GM12878 (cell line): ENCODE results near the gene IFNL3. TPM values are rescaled to one million over a fixed set of nuclear protein-coding genes. Genes with fewer than 3 reads are reported as not detected.

ENCODE experiments used
- ATAC-seq: fragments of 200-7000 bp; cut with Tn5 transposase; 3 replicates; pipeline ENCODE4 v1.9.1; 2020; ENCODE audit warnings: mild to moderate bottlenecking, moderate library complexity
- BruUV-seq: library from RNA; stranded (reverse); fragments of 400-500 nt; replicated peaks from 2 replicates; lab custom pipeline; 2021; lab: Mats Ljungman, UMichigan
- CTCF ChIA-PET: fragments of 300-600 bp; sonication (Branson Sonifier 250); formaldehyde crosslinking; extraction: SDS; loops from one replicate; lab custom pipeline; 2021; ENCODE audit warnings: inconsistent platforms; lab: Yijun Ruan, JAX
- POLR2A ChIA-PET: fragments of 350-600 bp; formaldehyde crosslinking; extraction: SDS; loops from one replicate; lab custom pipeline; 2021; ENCODE audit warnings: inconsistent platforms; lab: Charles Lee
- RAD21 ChIA-PET: fragments of 300-600 bp; sonication (Branson Sonifier 250); formaldehyde crosslinking; loops from one replicate; lab custom pipeline; 2023; ENCODE audit warnings: antibody characterized with exemption; ENCODE audit not compliant: unreplicated experiment; lab: Charles Lee
- SMC1A ChIA-PET: fragments of 300-600 bp; sonication (Branson Sonifier 250); formaldehyde crosslinking; loops from one replicate; lab custom pipeline; 2023; ENCODE audit not compliant: unreplicated experiment, uncharacterized antibody; lab: Charles Lee
- DNase-seq: peaks from one replicate; pipeline ENCODE4 v3.0.0-alpha.2; 2011; ENCODE audit warnings: low read depth, low spot score
- FAIRE-seq: peaks from 3 replicates; lab custom pipeline; 2011; peaks lifted over from hg19 to GRCh38; lab: Jason Lieb, UNC
- H2AFZ ChIP-seq: 2 replicates; pipeline ENCODE4 v1.6.0; 2011; ENCODE audit warnings: low read depth, low read length, control low read depth; ENCODE audit not compliant: control insufficient read depth
- H3K27ac ChIP-seq: 2 replicates; pipeline ENCODE4 v1.5.1; 2011; ENCODE audit warnings: control low read depth; ENCODE audit not compliant: control insufficient read depth, insufficient read depth
- H3K27me3 ChIP-seq, 2 experiments: replicated peaks in 1 of 2; 2 replicates each; pipeline versions ENCODE4 v1.6.0 to v1.6.1; 2011; ENCODE audit warnings: low read length in 1 of 2; ENCODE audit not compliant: control insufficient read depth in 2 of 2, insufficient read depth in 2 of 2
- H3K36me3 ChIP-seq, 2 experiments: 2 replicates each; pipeline ENCODE4 v1.5.1; 2011; ENCODE audit warnings: low read length in 1 of 2; ENCODE audit not compliant: control insufficient read depth in 2 of 2, insufficient read depth in 2 of 2
- H3K4me1 ChIP-seq: 2 replicates; pipeline ENCODE4 v1.6.1; 2011; ENCODE audit warnings: mild to moderate bottlenecking, low read length, moderate library complexity, mixed read lengths; ENCODE audit not compliant: control insufficient read depth, insufficient read depth
- H3K4me2 ChIP-seq: 2 replicates; pipeline ENCODE4 v1.6.0; 2011; ENCODE audit warnings: control low read depth; ENCODE audit not compliant: control insufficient read depth, insufficient read depth
- H3K4me3 ChIP-seq: fragments of 200-600 bp; sonication (generic); 2 replicates; pipeline ENCODE4 v1.5.1; 2016
- H3K79me2 ChIP-seq: 2 replicates; pipeline ENCODE4 v1.6.0; 2011; ENCODE audit warnings: low read length; ENCODE audit not compliant: control insufficient read depth, insufficient read depth
- H3K9ac ChIP-seq: 2 replicates; pipeline ENCODE4 v1.8.0; 2011; ENCODE audit warnings: low read length, control low read depth, mixed read lengths; ENCODE audit not compliant: control insufficient read depth, insufficient read depth
- H3K9me3 ChIP-seq: replicated peaks from 3 replicates; pipeline ENCODE4 v1.5.1; 2011; ENCODE audit warnings: mild to moderate bottlenecking, low read length; ENCODE audit not compliant: control insufficient read depth, insufficient read depth
- H4K20me1 ChIP-seq: 2 replicates; pipeline ENCODE4 v1.6.0; 2011; ENCODE audit not compliant: control insufficient read depth, insufficient read depth
- CBFB ChIP-seq: IDR thresholded peaks from 2 replicates; pipeline ENCODE4 v1.6.1; 2016; ENCODE audit warnings: antibody characterized with exemption, low read depth
- CBX3 ChIP-seq: fragments of 200-600 bp; sonication (generic); IDR thresholded peaks from 2 replicates; pipeline ENCODE4 v1.6.1; 2016; ENCODE audit warnings: low read depth, borderline replicate concordance
- CHD1 ChIP-seq: IDR thresholded peaks from 2 replicates; pipeline ENCODE4 v1.6.1; 2012; ENCODE audit warnings: low read depth, low read length, improper control_type of control experiment
- CHD2 ChIP-seq: IDR thresholded peaks from 2 replicates; pipeline ENCODE4 v1.6.1; 2011; ENCODE audit warnings: low read depth, low read length, improper control_type of control experiment, borderline replicate concordance
- GABPA ChIP-seq: IDR thresholded peaks from 2 replicates; pipeline ENCODE4 v1.6.1; 2014; ENCODE audit warnings: antibody characterized with exemption, low read depth, mild to moderate bottlenecking, inconsistent platforms
- JUNB ChIP-seq: IDR thresholded peaks from 2 replicates; pipeline ENCODE4 v1.6.1; 2016; ENCODE audit warnings: antibody characterized with exemption, mild to moderate bottlenecking
- KLF5 ChIP-seq: fragments of 450-650 bp; IDR thresholded peaks from 2 replicates; pipeline ENCODE4 v1.6.1; 2014; ENCODE audit warnings: mild to moderate bottlenecking; ENCODE audit not compliant: partially characterized antibody
- LARP7 ChIP-seq: fragments of 450-650 bp; IDR thresholded peaks from 2 replicates; pipeline ENCODE4 v1.6.1; 2017; ENCODE audit warnings: mild to moderate bottlenecking
- NFYA ChIP-seq: IDR thresholded peaks from 2 replicates; pipeline ENCODE4 v1.6.1; 2011; ENCODE audit warnings: low read depth, mild to moderate bottlenecking, low read length, improper control_type of control experiment, borderline replicate concordance
- NRF1 ChIP-seq: conservative IDR thresholded peaks from 2 replicates; pipeline ENCODE4 v1.6.1; 2011; ENCODE audit warnings: mild to moderate bottlenecking, low read depth, low read length, improper control_type of control experiment
- PAX8 ChIP-seq: fragments of 450-650 bp; IDR thresholded peaks from 2 replicates; pipeline ENCODE4 v1.6.1; 2017; ENCODE audit warnings: mild to moderate bottlenecking, moderate library complexity
- RFX5 ChIP-seq: IDR thresholded peaks from 2 replicates; pipeline ENCODE4 v1.6.1; 2011; ENCODE audit warnings: low read depth, low read length, improper control_type of control experiment
- SREBF2 ChIP-seq: IDR thresholded peaks from 2 replicates; pipeline ENCODE4 v1.6.1; 2012; ENCODE audit warnings: mild to moderate bottlenecking, low read length
- TCF7 ChIP-seq: IDR thresholded peaks from 2 replicates; pipeline ENCODE4 v1.6.1; 2014; ENCODE audit warnings: antibody characterized with exemption, borderline replicate concordance
- WGBS: methylation state at CpG from one replicate; pipeline ENCODE4 v1.1.6; 2016; ENCODE audit warnings: low lambda C conversion rate; ENCODE audit not compliant: insufficient replicate concordance, insufficient coverage; ENCODE audit errors: missing lambda C conversion rate; 5-methylcytosine and 5-hydroxymethylcytosine counted together
- in situ Hi-C: fragments of 300-500 bp; cut with MboI; formaldehyde crosslinking; loops from 9 replicates; pipeline ENCODE4 v1.14.3; 2018; ENCODE audit warnings: mixed read lengths
- intact Hi-C: fragments of 100-400 bp; cut with micrococcal nuclease; formaldehyde crosslinking; loops from one replicate; pipeline ENCODE4 v1.14.2; 2022; ENCODE audit not compliant: unreplicated experiment
- polyA plus RNA-seq, 11 experiments: library from polyadenylated mRNA; depleted of rRNA in 4 of 11; unstranded in 6 of 11; stranded (reverse) in 5 of 11; fragments of >200 nt; fragmentation: Nextera tagmentation in 4 of 11; fragmentation: Illumina TruSeq in 1 of 11; extraction: Ambion mirVana in 4 of 11; extraction: Trizol in 1 of 11; gene quantifications; 1 replicate in 1 of 11; 2 replicates in 10 of 11; pipeline versions ENCODE4 v1.2.1 to v1.2.3, GENCODE V29; 2011 to 2016; ENCODE audit warnings: inconsistent platforms in 2 of 11, missing spikeins in 2 of 11, low read depth in 1 of 11
- total RNA-seq, 4 experiments: library from RNA; depleted of rRNA in 3 of 4; stranded (reverse); fragments of >200 nt in 3 of 4; fragmentation: Illumina TruSeq in 1 of 4; extraction: Trizol in 1 of 4; gene quantifications; 2 replicates each; pipeline versions ENCODE4 v1.2.1 to v1.2.3, GENCODE V29; 2013 to 2021
- TF ChIP-seq, protein P1 (sequence below): fragments of 450-650 bp; IDR thresholded peaks from 2 replicates; pipeline ENCODE4 v1.6.1; 2017; ENCODE audit warnings: mild to moderate bottlenecking, moderate library complexity
- TF ChIP-seq, protein P2 (sequence below): fragments of 150-350 bp; IDR thresholded peaks from 2 replicates; pipeline ENCODE4 v1.6.1; 2016; ENCODE audit warnings: low read depth, low read length

Gene IFNL3
- total and polyA plus RNA-seq, 10 of the 15 experiments (the other 5 are each of a cell fraction or from before 2014, with no cell fraction given), result not detected

DNA sequence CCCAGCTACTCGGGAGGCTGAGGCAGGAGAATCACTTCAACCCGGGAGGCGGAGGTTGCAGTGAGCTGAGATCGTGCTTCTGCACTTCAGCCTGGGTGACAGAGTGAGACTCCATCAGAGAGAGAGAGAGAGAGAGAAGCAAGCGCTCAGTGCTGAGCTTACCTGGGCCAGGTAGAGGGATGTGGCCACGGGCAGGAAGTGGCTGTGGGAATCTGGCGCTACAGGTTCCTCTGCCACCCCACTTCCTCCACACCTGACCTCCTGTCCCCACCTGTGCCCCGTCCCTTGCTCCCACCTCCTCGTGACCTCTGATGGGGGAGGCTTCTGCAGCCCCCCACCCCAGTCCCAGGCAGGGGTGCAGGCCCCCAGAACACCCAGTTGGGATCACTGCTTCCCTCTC lies 49.1 kb downstream of the IFNL3 start:
- Histone ChIP-seq H3K4me2 (no peak overlapping the region), H3K79me2 (no peaks in the 10 kb centered on the region), H3K36me3 (no peaks in the 10 kb centered on the region), H4K20me1 (no peaks in the 10 kb centered on the region), H3K27me3 (peaks cover 3 to 5% of the 10 kb centered on the region in 2 experiments; a peak in 2 of 4 replicates), H3K27ac (no peak overlapping the region), H3K9ac (no peak overlapping the region), H3K4me3 (no peak overlapping the region), H3K4me1 (no peaks in the 10 kb centered on the region), H3K9me3 (no peaks in the 10 kb centered on the region), H2AFZ (no peak overlapping the region)
- FAIRE-seq (no peak), DNase-seq (no peak), ATAC-seq (no peak)
- in situ Hi-C loops, result no loop called here
- ChIA-PET CTCF (no interaction called here), SMC1A (no interaction called here), RAD21 (no interaction called here), POLR2A (no interaction called here)
- intact Hi-C loops, result no loop called here
- 36% methylated on average over 8 of the region's 9 CpGs for WGBS
- no TSS peak for BruUV-seq
- TF ChIP-seq LARP7, result no peak
- TF ChIP-seq NFYA, result no peak
- TF ChIP-seq SREBF2, result no peak
- TF ChIP-seq NRF1, result no peak
- no peak for TF ChIP-seq JUNB
- no peak for TF ChIP-seq CHD2
- TF ChIP-seq CHD1, result no peak
- TF ChIP-seq, protein P1, sequence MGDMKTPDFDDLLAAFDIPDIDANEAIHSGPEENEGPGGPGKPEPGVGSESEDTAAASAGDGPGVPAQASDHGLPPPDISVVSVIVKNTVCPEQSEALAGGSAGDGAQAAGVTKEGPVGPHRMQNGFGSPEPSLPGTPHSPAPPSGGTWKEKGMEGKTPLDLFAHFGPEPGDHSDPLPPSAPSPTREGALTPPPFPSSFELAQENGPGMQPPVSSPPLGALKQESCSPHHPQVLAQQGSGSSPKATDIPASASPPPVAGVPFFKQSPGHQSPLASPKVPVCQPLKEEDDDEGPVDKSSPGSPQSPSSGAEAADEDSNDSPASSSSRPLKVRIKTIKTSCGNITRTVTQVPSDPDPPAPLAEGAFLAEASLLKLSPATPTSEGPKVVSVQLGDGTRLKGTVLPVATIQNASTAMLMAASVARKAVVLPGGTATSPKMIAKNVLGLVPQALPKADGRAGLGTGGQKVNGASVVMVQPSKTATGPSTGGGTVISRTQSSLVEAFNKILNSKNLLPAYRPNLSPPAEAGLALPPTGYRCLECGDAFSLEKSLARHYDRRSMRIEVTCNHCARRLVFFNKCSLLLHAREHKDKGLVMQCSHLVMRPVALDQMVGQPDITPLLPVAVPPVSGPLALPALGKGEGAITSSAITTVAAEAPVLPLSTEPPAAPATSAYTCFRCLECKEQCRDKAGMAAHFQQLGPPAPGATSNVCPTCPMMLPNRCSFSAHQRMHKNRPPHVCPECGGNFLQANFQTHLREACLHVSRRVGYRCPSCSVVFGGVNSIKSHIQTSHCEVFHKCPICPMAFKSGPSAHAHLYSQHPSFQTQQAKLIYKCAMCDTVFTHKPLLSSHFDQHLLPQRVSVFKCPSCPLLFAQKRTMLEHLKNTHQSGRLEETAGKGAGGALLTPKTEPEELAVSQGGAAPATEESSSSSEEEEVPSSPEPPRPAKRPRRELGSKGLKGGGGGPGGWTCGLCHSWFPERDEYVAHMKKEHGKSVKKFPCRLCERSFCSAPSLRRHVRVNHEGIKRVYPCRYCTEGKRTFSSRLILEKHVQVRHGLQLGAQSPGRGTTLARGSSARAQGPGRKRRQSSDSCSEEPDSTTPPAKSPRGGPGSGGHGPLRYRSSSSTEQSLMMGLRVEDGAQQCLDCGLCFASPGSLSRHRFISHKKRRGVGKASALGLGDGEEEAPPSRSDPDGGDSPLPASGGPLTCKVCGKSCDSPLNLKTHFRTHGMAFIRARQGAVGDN, result no peak
- no peak for TF ChIP-seq RFX5
- no peak for TF ChIP-seq TCF7
- no peak for TF ChIP-seq CBFB
- no peak for TF ChIP-seq PAX8
- no peak for TF ChIP-seq KLF5
- TF ChIP-seq, protein P2, sequence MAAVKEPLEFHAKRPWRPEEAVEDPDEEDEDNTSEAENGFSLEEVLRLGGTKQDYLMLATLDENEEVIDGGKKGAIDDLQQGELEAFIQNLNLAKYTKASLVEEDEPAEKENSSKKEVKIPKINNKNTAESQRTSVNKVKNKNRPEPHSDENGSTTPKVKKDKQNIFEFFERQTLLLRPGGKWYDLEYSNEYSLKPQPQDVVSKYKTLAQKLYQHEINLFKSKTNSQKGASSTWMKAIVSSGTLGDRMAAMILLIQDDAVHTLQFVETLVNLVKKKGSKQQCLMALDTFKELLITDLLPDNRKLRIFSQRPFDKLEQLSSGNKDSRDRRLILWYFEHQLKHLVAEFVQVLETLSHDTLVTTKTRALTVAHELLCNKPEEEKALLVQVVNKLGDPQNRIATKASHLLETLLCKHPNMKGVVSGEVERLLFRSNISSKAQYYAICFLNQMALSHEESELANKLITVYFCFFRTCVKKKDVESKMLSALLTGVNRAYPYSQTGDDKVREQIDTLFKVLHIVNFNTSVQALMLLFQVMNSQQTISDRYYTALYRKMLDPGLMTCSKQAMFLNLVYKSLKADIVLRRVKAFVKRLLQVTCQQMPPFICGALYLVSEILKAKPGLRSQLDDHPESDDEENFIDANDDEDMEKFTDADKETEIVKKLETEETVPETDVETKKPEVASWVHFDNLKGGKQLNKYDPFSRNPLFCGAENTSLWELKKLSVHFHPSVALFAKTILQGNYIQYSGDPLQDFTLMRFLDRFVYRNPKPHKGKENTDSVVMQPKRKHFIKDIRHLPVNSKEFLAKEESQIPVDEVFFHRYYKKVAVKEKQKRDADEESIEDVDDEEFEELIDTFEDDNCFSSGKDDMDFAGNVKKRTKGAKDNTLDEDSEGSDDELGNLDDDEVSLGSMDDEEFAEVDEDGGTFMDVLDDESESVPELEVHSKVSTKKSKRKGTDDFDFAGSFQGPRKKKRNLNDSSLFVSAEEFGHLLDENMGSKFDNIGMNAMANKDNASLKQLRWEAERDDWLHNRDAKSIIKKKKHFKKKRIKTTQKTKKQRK, result no peak
- no peak for TF ChIP-seq CBX3
- TF ChIP-seq GABPA, result no peak
